ENCODE data around the gene CLASP1.
"Not testable (repeated sequence)": the region's sequence is repeated elsewhere in the genome, so short reads cannot be mapped to it uniquely, and the experiment has no call there.

CLASP1 gene

DNA sequence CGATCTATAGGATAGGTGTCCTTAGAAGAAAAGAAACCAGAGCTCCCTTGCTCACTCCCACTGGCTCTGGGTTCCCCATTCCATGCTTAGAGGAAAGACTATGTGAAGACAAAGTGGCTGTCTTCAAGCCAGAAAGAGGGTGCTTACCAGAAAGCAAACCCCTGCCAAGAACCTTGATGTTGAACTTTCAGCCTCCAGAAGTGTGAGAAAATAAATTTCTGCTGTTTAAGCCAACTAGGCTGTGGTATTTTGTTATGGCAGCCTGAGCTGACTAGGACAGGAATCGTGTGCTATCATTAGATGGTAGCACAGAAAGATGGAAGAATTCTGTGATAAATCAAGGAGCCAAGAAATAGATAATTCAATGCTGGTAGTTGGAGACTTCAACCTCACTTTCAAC lies 344.3 kb downstream of the CLASP1 start:
- TF ChIP-seq, protein P1, sequence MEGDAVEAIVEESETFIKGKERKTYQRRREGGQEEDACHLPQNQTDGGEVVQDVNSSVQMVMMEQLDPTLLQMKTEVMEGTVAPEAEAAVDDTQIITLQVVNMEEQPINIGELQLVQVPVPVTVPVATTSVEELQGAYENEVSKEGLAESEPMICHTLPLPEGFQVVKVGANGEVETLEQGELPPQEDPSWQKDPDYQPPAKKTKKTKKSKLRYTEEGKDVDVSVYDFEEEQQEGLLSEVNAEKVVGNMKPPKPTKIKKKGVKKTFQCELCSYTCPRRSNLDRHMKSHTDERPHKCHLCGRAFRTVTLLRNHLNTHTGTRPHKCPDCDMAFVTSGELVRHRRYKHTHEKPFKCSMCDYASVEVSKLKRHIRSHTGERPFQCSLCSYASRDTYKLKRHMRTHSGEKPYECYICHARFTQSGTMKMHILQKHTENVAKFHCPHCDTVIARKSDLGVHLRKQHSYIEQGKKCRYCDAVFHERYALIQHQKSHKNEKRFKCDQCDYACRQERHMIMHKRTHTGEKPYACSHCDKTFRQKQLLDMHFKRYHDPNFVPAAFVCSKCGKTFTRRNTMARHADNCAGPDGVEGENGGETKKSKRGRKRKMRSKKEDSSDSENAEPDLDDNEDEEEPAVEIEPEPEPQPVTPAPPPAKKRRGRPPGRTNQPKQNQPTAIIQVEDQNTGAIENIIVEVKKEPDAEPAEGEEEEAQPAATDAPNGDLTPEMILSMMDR (conservative IDR thresholded peaks at IDR 0.05; ENCODE audit: control insufficient read depth, insufficient read depth, low read depth, low read length): no peak
- no peak overlapping the region for H3K4me3 ChIP-seq (ENCODE audit: control insufficient read depth, low read depth, low read length)
- DNase-seq (ENCODE audit: low read depth): no peak

DNA sequence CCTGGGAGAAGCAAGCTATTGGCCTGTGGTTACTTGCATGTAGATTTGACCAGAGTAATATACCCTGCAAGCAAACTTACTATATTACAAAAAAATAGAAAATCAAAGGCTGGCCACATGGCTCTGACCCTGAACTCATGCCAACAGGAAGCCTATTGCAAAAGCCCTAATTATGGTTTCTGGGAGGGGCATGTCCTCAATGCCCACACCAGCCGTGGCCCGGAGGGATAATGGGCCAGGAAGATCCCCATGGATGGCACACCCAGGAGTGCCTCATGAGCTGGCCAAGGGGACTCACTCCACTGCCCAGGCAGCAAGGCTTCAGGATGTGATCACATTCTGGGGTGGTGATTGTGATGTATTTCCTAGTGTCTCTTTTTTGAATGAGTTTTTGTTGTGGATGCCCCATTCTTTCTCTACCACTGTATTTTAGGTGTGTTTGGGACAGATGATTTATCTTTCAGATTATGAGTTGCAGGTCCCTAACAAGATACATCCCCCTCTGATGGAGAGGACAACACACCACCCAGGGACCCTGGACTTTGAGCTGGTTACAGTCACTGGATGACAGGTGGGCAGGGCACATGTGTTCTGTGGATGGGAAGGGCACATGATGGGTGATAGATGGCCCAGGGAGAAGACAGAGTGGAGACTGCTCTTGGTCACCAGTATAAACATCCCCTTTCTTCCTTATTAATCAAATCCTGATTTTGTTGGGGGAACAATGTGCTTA lies 345.6 kb downstream of the CLASP1 start:
- DNase-seq (ENCODE audit: low read depth): no peak
- H3K4me3 ChIP-seq (ENCODE audit: control insufficient read depth, low read depth, low read length): no peak overlapping the region
- TF ChIP-seq, protein P1 (conservative IDR thresholded peaks at IDR 0.05; ENCODE audit: control insufficient read depth, insufficient read depth, low read depth, low read length): no peak

DNA sequence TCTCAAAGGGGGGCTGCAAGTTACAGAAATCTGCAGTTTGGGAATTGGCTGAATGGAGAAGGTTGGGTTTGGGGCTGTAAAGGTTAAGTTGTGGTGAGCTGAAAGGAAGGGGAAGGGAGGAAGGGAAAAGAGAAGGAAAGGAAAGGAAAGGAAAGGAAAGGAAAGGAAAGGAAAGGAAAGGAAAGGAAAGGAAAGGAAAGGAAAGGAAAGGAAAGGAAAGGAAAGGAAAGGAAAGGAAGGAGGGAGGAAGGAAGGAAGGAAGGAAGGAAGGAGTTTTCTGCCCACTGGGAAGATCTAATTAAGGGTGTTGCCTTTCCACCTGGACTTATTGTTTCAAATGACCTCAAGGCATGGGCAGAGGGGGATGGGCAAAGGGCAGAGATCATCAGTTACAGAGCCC lies 348.1 kb downstream of the CLASP1 start:
- not testable (repeated sequence) for H3K4me3 ChIP-seq (ENCODE audit: control insufficient read depth, low read depth, low read length); DNase-seq (ENCODE audit: low read depth)

DNA sequence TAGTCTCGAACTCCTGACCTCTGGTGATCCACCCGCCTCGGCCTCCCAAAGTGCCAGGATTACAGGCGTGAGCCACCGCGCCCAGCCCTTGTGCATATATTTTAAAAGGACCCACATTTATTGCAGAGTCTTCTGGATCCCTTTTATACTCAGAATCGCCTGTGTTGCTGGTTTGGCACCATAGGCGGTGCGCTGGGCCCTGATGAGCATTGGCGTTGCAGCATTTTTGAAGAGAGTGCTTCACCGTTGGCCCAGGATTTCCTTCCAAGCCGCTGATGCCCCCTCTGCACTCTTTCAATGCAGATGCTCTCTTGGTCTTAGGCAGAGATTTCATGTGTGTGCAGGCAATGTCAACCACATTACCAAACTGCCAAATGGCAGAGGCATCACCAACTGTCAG lies 350.8 kb downstream of the CLASP1 start:
- DNase-seq (ENCODE audit: low read depth): no peak
- no peak overlapping the region for H3K4me3 ChIP-seq (ENCODE audit: control insufficient read depth, low read depth, low read length)
- TF ChIP-seq, protein P1 (conservative IDR thresholded peaks at IDR 0.05; ENCODE audit: control insufficient read depth, insufficient read depth, low read depth, low read length): no peak

DNA sequence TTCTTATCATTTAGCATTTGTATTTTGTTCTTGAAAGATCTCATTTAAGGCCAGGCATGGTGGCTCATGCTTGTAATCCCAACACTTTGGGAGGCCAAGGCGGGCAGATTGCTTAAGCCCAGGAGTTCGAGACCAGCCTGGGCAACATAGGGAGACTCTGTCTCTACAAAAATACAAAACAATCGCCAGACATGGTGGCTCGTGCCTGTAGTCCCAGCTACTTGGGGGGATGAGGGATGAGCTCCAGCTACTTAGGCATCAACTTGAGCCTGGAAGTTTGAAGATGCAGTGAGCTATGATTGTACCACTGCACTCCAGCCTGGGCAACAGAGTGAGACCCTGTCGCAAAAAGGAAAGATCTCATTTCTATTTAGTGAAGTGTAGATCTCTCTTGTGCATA lies 351.4 kb downstream of the CLASP1 start:
- H3K4me3 ChIP-seq (ENCODE audit: control insufficient read depth, low read depth, low read length): not testable (repeated sequence)

DNA sequence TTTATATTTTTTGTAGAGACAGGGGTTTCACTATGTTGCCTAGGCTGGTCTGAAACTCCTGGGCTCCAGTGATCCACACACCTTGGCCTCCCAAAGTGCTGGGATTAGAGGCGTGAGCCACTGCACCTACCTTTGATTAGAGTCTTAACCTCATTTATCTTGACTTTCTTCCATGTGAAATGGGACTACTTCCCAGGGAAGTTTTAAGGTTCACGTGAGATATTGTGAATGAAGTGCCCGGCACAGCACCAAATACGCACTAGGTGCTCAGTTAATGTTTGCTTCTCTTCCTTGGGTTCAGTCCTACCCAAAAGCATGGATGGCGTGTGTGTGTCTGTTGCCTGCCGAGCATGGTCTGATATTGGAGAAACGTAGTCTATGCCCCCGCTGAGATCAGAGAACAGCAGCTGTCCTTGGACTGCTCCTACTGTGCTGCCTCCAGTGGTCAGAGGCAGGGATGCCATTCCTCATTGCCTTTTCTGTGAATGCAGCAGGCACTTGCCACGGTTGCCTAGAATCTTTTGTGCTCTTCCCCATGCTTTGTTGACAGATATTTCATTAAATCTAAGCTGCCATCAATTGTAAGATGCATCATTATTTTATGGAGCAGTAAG lies 351.9 kb downstream of the CLASP1 start:
- TF ChIP-seq, protein P1 (conservative IDR thresholded peaks at IDR 0.05; ENCODE audit: control insufficient read depth, insufficient read depth, low read depth, low read length): peak; percentile 78
- no peak overlapping the region for H3K4me3 ChIP-seq (ENCODE audit: control insufficient read depth, low read depth, low read length)
- peak; percentile 22 for DNase-seq (ENCODE audit: low read depth)

More for the DNA sequence above, 351.4 kb downstream of the CLASP1 start:
- not testable (repeated sequence) for DNase-seq (ENCODE audit: low read depth)

DNA sequence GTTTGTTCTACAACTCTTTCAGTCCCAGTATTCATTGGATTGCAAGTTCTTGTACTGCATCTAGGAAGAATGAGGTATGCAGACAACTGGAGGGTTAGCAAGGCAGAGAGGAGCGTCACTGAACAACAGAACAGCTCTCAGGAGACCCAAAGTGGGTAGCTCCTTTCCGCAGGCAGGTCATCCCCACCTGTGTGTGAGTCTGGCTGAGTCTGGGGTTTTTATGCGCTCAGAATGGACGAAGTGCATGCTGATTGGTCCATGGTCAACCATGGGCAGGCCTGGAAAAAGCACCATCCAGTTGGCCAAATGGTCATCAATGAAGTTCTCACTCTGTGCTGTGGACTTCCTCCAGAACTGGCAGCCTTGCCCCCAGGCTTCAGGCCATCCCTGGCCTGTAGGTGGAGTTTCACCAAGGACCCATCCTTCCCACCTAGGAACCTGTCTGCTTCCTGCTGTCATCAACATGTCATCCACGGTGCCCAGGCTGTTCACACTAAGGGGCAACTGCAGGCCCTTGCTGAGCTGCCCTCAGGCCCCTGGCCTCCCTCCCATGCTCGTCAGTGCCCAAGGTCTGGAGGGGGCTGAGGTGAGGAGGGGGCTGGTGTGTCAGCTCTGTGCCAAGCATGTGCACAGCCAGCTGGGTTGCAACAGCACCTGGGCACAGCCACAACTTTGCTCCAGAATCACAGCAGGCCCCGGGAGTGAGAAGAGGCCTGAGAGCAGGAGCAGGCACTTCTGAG lies 353.2 kb downstream of the CLASP1 start:
- H3K4me3 ChIP-seq (ENCODE audit: control insufficient read depth, low read depth, low read length): no peak overlapping the region
- TF ChIP-seq, protein P1 (conservative IDR thresholded peaks at IDR 0.05; ENCODE audit: control insufficient read depth, insufficient read depth, low read depth, low read length): no peak
- DNase-seq (ENCODE audit: low read depth): no peak

All from fibroblast of mammary gland (primary cell).